Endothelial cell of hepatic sinusoid (primary cell): ENCODE data around the gene AP3D1.
"Not testable (repeated sequence)": the region's sequence is repeated elsewhere in the genome, so short reads cannot be mapped to it uniquely, and the experiment has no call there.

ENCODE experiments used
- in situ Hi-C: cut with HindIII; loops from 2 replicates; pipeline ENCODE4 v1.10.0; 2017; ENCODE audit warnings: low sequenced_read_pairs

The AP3D1 gene

GRCh38 chr19:2151339-2152229 is at the start of gene AP3D1:
AP3D1 (minus strand) TSS chr19:2151566; CDS start chr19:2151334, 232 bp downstream.
- in situ Hi-C loops = no loop called here

GRCh38 chr19:2200624-2201294 is 49.4 kb upstream of the AP3D1 start:
- in situ Hi-C loops = not testable (repeated sequence)

DNA sequence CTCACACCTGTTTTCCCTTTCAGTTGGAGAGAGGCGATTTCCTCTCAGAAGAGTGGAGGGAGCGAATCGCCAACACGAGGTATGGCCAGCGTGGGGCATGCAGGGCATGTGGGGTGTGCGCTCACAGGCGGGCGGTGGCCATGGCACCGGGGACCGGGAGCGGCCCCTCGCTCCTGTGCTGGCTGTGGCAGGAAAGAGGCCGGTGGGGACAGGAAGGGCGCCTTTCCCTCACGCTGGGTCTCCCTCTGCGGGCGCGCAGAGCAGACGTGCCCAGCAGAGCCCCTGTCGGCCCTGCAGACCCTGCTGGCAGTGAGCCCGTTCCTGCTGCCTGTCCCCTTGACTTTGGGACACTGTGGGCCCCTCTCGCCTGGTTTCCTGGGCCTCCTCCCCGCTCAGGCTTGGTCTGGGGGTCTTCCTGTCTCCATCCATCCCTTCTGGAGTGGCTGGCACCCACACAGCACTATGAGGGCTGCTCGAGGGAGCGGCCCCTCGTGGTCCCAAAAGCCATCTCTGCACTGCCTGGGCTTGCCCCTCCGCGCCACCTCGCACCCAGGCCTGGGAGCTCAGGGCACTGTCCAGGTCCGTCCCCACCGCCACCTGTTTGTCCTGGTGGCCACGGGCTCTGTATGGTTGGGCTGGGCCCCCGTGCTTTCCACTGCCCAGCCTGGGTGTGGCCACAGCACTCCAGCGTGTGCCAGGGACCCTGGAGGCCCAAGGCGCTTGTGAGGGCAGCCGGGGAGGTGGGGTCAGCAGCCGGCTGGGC is 48.7 kb upstream of the AP3D1 start:
- in situ Hi-C loops = no loop called here

DNA sequence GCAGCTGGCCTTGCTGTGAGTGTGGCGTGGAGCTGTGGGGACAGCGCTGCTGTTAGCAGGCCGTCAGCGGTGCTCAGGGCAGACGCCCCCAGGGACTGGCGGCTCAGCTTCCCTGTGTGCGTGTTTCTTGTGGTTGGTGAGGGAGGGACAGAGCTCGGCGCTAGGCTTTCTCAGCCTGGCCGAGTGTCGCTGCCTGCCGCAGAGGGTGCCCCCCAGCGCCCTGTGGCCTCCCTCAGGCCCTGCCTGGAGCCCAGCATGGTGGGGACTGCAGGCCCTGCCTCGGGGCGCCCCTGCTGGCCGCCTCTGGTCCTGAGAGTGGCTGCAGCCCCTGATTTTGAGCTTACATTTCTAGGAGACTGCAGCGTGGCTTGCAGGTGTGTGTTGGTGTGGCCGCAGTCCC is 47.8 kb upstream of the AP3D1 start:
- in situ Hi-C loops = no loop called here

GRCh38 chr19:2198317-2198716 is 47.0 kb upstream of the AP3D1 start:
- in situ Hi-C loops = no loop called here

- in situ Hi-C loops = no loop called here
Measured at GRCh38 chr19:2197270-2197669, 45.9 kb upstream of the AP3D1 start.

GRCh38 chr19:2195914-2196313 is 44.5 kb upstream of the AP3D1 start:
- in situ Hi-C loops = no loop called here

GRCh38 chr19:2195361-2195760 is 44.0 kb upstream of the AP3D1 start:
- in situ Hi-C loops = no loop called here

DNA sequence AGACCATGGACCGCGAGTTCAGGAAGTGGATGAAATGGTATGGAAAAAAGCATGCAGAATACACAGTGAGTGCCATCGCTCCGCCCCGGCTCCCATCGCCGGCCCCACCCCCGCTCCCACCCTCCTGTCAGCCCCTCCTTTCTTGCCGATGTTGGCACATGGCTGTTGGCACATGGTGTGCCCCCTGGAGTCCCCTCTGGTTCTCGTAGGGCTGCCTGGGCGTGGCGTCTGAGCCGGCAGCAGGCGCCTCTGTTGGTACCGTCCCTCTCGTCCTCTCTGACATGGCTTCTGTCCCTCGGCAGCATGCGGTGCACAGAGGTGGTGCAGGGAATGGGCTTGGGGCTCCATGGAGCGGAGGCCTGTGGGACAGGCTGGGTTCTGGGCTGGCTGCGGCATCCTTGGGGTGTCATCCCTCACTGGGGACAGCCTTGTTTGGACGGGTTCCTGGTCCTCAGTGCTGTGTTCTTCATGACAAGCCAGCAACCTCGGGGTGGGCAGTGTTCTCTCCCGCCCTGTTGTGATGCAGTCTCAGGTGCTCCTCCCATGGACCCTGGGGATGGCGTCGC is 43.2 kb upstream of the AP3D1 start:
- in situ Hi-C loops = no loop called here

DNA sequence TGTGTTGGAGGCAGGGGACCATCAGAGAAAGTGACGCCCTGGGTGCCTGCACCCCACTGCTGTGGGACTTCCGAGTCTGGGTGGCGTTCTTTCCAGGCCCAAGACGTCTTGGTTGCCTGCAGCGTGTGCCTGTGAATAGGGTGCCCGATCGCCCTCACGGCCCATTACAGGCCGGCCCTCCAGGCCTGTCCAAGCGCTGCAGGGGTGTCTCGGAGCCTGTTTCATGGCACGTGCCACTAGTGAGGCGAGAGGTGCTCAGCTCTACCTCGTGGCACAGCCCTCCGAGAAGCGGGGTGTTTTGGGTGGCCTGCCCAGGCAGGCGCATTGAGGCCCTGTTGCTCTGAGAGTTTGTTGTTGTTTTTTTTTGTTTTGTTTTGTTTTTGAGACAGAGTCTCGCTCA is 42.4 kb upstream of the AP3D1 start:
- in situ Hi-C loops = no loop called here

DNA sequence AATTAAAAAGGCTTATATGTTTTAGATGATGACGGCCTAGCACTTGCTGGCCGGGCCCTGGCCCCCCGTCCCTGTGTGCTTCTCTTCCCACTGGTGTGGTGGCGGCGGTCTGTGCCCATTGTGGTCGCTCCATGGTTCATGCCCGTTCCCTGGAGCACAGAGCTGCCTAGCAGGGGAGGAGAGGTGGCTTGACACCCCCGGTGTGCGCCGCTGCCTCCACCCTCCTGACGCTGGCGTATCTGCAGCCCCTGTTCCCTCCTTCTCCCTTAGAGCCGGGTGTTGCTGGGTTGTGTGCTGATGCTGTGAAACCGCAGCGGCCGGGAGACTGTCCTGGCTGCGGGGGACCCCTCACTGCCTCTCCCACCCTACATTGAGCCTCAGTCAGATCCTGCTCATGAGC is 41.5 kb upstream of the AP3D1 start:
- in situ Hi-C loops = no loop called here

- in situ Hi-C loops = no loop called here
Measured at GRCh38 chr19:2191456-2192310, 40.3 kb upstream of the AP3D1 start.

GRCh38 chr19:2190848-2191455 is 39.6 kb upstream of the AP3D1 start:
- in situ Hi-C loops = no loop called here

- in situ Hi-C loops = no loop called here
Measured at GRCh38 chr19:2189880-2190279, 38.5 kb upstream of the AP3D1 start.

GRCh38 chr19:2188708-2189385 is 37.5 kb upstream of the AP3D1 start:
- in situ Hi-C loops = no loop called here

GRCh38 chr19:2187159-2187558 is 35.8 kb upstream of the AP3D1 start:
- in situ Hi-C loops = no loop called here

GRCh38 chr19:2186071-2186846 is 34.9 kb upstream of the AP3D1 start:
- in situ Hi-C loops = no loop called here

DNA sequence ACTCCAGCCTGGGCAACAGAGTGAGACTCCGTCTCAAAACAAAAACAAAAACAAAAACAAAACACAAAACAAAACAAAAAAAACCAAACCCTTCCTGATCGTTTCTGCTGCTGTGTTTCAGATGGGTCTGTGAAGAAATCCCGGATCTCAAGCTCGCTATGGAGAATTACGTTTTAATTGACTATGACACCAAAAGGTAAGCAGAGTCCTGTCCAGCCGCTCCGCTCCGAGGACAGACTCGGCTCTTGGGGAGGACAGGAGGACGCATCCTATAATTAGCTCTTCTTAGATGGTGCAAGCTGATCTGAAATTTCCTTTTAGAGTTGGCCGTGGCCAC is 34.3 kb upstream of the AP3D1 start:
- in situ Hi-C loops = no loop called here
